ENCODE results near the gene MINK1. TPM values are rescaled to one million over a fixed set of nuclear protein-coding genes. Genes with fewer than 3 reads are reported as not detected.

MINK1 gene
- total and polyA plus RNA-seq, 8 donors = 53.5 to 85.4 (median 68.8) TPM

DNA sequence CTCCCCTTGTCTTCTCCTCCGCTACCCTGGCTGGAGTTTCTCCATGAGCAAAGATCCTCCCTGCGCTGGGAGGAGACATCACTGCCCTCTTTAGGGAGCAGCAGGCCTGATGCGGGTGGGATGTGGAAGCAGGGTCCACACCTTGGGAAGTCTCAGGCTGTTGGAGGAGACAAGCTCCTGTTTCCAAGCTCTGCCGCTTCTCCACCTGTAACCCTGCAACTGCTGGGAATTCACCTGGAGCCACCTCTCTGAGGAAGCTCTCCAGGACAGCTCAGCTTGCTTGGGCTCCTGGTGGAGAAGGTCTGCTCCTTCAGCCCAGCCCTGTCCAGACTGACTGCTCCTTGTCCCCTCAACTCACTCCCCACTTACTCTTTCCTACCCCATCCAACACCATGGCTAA is 51.3 kb downstream of the MINK1 start:
- peaks cover 0 to 11% of the 10 kb centered on the region in 2 donors for H3K4me1 ChIP-seq
- no peak overlapping the region for H3K27ac ChIP-seq
- intact Hi-C loops (cut with DNase I) = no loop called here
- peaks cover 0 to 78% of the 10 kb centered on the region in 2 donors for H3K36me3 ChIP-seq
- H3K27me3 ChIP-seq = no peaks in the 10 kb centered on the region
- no peak for ATAC-seq
- TF ChIP-seq, protein P1, sequence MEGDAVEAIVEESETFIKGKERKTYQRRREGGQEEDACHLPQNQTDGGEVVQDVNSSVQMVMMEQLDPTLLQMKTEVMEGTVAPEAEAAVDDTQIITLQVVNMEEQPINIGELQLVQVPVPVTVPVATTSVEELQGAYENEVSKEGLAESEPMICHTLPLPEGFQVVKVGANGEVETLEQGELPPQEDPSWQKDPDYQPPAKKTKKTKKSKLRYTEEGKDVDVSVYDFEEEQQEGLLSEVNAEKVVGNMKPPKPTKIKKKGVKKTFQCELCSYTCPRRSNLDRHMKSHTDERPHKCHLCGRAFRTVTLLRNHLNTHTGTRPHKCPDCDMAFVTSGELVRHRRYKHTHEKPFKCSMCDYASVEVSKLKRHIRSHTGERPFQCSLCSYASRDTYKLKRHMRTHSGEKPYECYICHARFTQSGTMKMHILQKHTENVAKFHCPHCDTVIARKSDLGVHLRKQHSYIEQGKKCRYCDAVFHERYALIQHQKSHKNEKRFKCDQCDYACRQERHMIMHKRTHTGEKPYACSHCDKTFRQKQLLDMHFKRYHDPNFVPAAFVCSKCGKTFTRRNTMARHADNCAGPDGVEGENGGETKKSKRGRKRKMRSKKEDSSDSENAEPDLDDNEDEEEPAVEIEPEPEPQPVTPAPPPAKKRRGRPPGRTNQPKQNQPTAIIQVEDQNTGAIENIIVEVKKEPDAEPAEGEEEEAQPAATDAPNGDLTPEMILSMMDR (IDR thresholded peaks at IDR 0.05) = no peak
- no peaks in the 10 kb centered on the region for H3K9me3 ChIP-seq
- DNase-seq = peak in 1 of 4 donors; percentile 3
- H3K4me3 ChIP-seq = no peak overlapping the region

DNA sequence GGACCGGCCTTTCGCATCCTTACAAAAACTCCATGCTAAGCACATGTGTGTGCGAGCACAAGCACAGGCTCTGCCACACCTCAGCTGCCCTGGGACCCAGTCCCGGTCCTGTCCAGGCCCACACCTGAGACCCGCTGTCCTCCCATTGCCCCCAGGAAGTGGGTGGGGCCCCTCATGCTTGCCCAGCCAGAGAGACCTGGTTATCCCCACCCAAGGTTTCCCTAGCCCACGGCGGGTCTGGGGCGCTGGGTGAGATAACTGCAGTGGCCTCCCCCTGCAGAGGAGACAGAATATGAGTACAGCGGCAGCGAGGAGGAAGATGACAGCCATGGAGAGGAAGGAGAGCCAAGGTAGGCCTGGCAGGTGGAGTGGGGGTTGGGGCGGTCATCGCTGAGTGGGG is 53.7 kb downstream of the MINK1 start:
- Histone ChIP-seq H3K9me3 (no peaks in the 10 kb centered on the region), H3K27me3 (no peaks in the 10 kb centered on the region), H3K27ac (no peak overlapping the region), H3K4me1 (peaks cover 0 to 3% of the 10 kb centered on the region in 2 donors), H3K4me3 (no peak overlapping the region), H3K36me3 (peaks cover 0 to 83% of the 10 kb centered on the region in 2 donors)
- TF ChIP-seq, protein P1 (IDR thresholded peaks at IDR 0.05) = no peak
- intact Hi-C loops (cut with DNase I) = no loop called here
- ATAC-seq = no peak
- peak in 1 of 4 donors; percentile 55 for DNase-seq

DNA sequence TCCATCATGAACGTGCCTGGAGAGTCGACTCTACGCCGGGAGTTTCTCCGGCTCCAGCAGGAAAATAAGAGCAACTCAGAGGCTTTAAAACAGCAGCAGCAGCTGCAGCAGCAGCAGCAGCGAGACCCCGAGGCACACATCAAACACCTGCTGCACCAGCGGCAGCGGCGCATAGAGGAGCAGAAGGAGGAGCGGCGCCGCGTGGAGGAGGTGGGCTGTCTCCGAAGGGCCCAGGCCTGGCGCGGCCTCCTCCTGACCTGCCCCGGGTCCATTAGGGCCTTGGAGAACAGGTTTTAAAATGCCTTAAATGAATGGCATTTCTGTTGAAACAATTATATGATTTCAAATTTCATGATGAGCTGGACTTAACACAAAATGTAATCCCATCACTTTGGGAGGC is 54.4 kb downstream of the MINK1 start:
- H3K27me3 ChIP-seq = no peaks in the 10 kb centered on the region
- H3K4me1 ChIP-seq = no peaks in the 10 kb centered on the region
- DNase-seq (peak in 1 of 4 donors; percentile 73), ATAC-seq (no peak)
- no peak overlapping the region for H3K4me3 ChIP-seq
- no peak overlapping the region for H3K27ac ChIP-seq
- H3K9me3 ChIP-seq = no peaks in the 10 kb centered on the region
- intact Hi-C loops (cut with DNase I) = no loop called here
- peaks cover 0 to 88% of the 10 kb centered on the region in 2 donors for H3K36me3 ChIP-seq
- TF ChIP-seq, protein P1 (IDR thresholded peaks at IDR 0.05) = no peak

DNA sequence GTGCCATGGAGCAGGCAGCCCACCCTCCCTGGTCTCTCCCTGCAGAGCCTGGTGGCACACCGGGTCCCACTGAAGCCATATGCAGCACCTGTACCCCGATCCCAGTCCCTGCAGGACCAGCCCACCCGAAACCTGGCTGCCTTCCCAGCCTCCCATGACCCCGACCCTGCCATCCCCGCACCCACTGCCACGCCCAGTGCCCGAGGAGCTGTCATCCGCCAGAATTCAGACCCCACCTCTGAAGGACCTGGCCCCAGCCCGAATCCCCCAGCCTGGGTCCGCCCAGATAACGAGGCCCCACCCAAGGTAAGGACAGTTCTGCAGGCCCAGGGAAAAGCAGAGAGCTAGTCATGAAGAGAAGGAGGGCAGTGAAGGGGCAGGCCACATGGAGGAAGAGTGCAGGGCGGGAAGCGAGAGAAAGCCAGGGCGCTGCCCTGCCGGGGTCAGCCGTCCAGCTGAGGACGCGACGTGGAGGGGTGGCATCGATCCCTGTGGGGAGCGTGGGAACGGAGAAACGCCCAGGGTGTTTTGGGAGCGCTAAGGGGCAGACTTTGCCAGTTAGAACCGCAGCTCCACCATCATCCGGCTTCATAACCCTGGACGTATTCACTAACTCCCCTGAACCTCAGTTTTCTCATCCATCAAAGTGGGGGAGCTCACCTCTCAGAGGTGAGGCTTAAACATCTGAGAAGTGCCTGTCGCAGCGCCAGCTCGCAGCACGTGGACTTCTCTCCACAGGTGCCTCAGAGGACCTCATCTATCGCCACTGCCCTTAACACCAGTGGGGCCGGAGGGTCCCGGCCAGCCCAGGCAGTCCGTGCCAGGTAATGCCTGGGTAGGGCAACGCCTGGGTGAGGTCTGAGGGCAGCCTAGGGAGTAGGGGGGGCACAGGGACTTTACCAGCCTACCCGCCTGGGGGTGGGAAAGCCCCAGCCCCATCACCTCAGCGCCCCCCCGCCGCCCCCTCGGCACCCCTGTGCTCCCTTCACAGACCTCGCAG is 58.6 kb downstream of the MINK1 start:
- intact Hi-C loops (cut with DNase I) = loop anchor here in 1 of 2 donors (5.0 to 10.0 kb wide), 2 partner anchors 99 to 187 kb away; partner anchors contain the start of gene PELP1
- Histone ChIP-seq H3K36me3 (peaks cover 0 to 100% of the 10 kb centered on the region in 2 donors), H3K9me3 (no peaks in the 10 kb centered on the region), H3K27ac (no peak overlapping the region), H3K27me3 (no peaks in the 10 kb centered on the region), H3K4me3 (no peak overlapping the region), H3K4me1 (no peaks in the 10 kb centered on the region)
- DNase-seq (peak in 1 of 4 donors; percentile 71), ATAC-seq (no peak)
- TF ChIP-seq, protein P1 (IDR thresholded peaks at IDR 0.05) = no peak

Measured in left lung (tissue), 10 donors.